ENCODE measurements around the gene NXPH3.

NXPH3 gene

GRCh38 chr17:49621420-49621819 is 45.7 kb downstream of the NXPH3 start:
- Histone ChIP-seq H3K27ac (ENCODE audit: extremely low read depth, low read depth, low read length) (no peak overlapping the region), H3K9me3 (ENCODE audit: control insufficient read depth, insufficient read depth, low read depth, low read length) (no peaks in the 10 kb centered on the region), H3K36me3 (ENCODE audit: control insufficient read depth in 2 of 2, insufficient read depth in 1 of 2, low read length in 2 of 2) (peaks cover 30 to 54% of the 10 kb centered on the region in 2 experiments), H3K4me1 (ENCODE audit: control insufficient read depth, insufficient read depth, low read length) (no peaks in the 10 kb centered on the region), H3K4me3 (ENCODE audit: low read depth, low read length) (no peak overlapping the region)
- POLR2A ChIA-PET, result interaction anchor here (0.5 kb wide), 1 partner anchor 56 kb away, joined by 6 read pairs; no protein-coding TSS in a partner anchor
- CTCF ChIA-PET, result interaction anchor here (0.5 to 0.6 kb wide), 2 partner anchors 10 to 56 kb away, joined by 4 to 5 read pairs; no protein-coding TSS in a partner anchor
- no peak for TF ChIP-seq HOXC10 (CRISPR knock-in tag; IDR thresholded peaks at IDR 0.05)
- TF ChIP-seq ZBTB49 (tag by site-specific recombination; IDR thresholded peaks at IDR 0.05; ENCODE audit: low read depth), result no peak
- TF ChIP-seq ZNF155 (tag by site-specific recombination; IDR thresholded peaks at IDR 0.05), result no peak
- no peak for TF ChIP-seq ZNF175 (tag by site-specific recombination; IDR thresholded peaks at IDR 0.05)
- no peak for TF ChIP-seq ZNF692 (tag by site-specific recombination; IDR thresholded peaks at IDR 0.05)
- peak; percentile 68; the same call in 1 of the 2 replicates for TF ChIP-seq ZNF664 (tag by site-specific recombination; IDR thresholded peaks at IDR 0.05)
- no peak for TF ChIP-seq HOXD13 (CRISPR knock-in tag; IDR thresholded peaks at IDR 0.05; ENCODE audit: borderline replicate concordance)

GRCh38 chr17:49621946-49622529 is 46.4 kb downstream of the NXPH3 start:
- no peak overlapping the region for H3K4me3 ChIP-seq (ENCODE audit: low read depth, low read length)
- peak; percentile 75 for TF ChIP-seq REST (tag by site-specific recombination; IDR thresholded peaks at IDR 0.05)
- no peak for TF ChIP-seq ZSCAN4 (tag by site-specific recombination; IDR thresholded peaks at IDR 0.05)
- peaks cover 31 to 48% of the 10 kb centered on the region in 2 experiments for H3K36me3 ChIP-seq (ENCODE audit: control insufficient read depth in 2 of 2, insufficient read depth in 1 of 2, low read length in 2 of 2)
- H3K9me3 ChIP-seq (ENCODE audit: control insufficient read depth, insufficient read depth, low read depth, low read length), result no peaks in the 10 kb centered on the region
- H3K27ac ChIP-seq (ENCODE audit: extremely low read depth, low read depth, low read length), result no peak overlapping the region
- ChIA-PET POLR2A (no interaction called here), CTCF (interaction anchor here (0.5 kb wide), 1 partner anchor 11 kb away, joined by 5 read pairs; no protein-coding TSS in a partner anchor)
- H3K4me1 ChIP-seq (ENCODE audit: control insufficient read depth, insufficient read depth, low read length), result no peaks in the 10 kb centered on the region

GRCh38 chr17:49624896-49625295 is 49.2 kb downstream of the NXPH3 start:
- Histone ChIP-seq H3K36me3 (ENCODE audit: control insufficient read depth in 2 of 2, insufficient read depth in 1 of 2, low read length in 2 of 2) (peaks cover 19 to 24% of the 10 kb centered on the region in 2 experiments), H3K4me1 (ENCODE audit: control insufficient read depth, insufficient read depth, low read length) (no peaks in the 10 kb centered on the region), H3K27ac (ENCODE audit: extremely low read depth, low read depth, low read length) (no peak overlapping the region), H3K4me3 (ENCODE audit: low read depth, low read length) (no peak overlapping the region), H3K9me3 (ENCODE audit: control insufficient read depth, insufficient read depth, low read depth, low read length) (no peaks in the 10 kb centered on the region)
- POLR2A ChIA-PET, result no interaction called here
- CTCF ChIA-PET, result interaction anchor here (0.6 to 1.0 kb wide), 2 partner anchors 68 to 231 kb away, joined by 3 to 4 read pairs; no protein-coding TSS in a partner anchor
- TF ChIP-seq EGR2 (tag by site-specific recombination; IDR thresholded peaks at IDR 0.05; ENCODE audit: low read depth) (no peak), ZFP37 (tag by site-specific recombination; IDR thresholded peaks at IDR 0.05) (no peak), ZBTB26 (tag by site-specific recombination; optimal IDR thresholded peaks at IDR 0.05) (no peak), GLI4 (tag by site-specific recombination; IDR thresholded peaks at IDR 0.05) (no peak), ZNF677 (tag by site-specific recombination; IDR thresholded peaks at IDR 0.05) (no peak), IKZF3 (tag by site-specific recombination; IDR thresholded peaks at IDR 0.05) (no peak), ZNF449 (tag by site-specific recombination; IDR thresholded peaks at IDR 0.05) (no peak), INSM2 (tag by site-specific recombination; IDR thresholded peaks at IDR 0.05) (no peak)
